Stimulated activated CD8-positive, alpha-beta memory T cell treated with anti-CD3 and anti-CD28 coated beads, Interleukin-2, amount 100 ng/mL, for 1 hour (primary cell): ENCODE measurements around the gene HAPLN3.

Source experiments
- DNase-seq, 2 donors: peaks; one replicate each; pipeline ENCODE4 v3.0.0-alpha.2; 2020; ENCODE audit warnings: low read depth in 2 of 2

The HAPLN3 gene

GRCh38 chr15:88909956-88910831, 14.8 kb upstream of the HAPLN3 start:
- DNase-seq = no peak

DNA sequence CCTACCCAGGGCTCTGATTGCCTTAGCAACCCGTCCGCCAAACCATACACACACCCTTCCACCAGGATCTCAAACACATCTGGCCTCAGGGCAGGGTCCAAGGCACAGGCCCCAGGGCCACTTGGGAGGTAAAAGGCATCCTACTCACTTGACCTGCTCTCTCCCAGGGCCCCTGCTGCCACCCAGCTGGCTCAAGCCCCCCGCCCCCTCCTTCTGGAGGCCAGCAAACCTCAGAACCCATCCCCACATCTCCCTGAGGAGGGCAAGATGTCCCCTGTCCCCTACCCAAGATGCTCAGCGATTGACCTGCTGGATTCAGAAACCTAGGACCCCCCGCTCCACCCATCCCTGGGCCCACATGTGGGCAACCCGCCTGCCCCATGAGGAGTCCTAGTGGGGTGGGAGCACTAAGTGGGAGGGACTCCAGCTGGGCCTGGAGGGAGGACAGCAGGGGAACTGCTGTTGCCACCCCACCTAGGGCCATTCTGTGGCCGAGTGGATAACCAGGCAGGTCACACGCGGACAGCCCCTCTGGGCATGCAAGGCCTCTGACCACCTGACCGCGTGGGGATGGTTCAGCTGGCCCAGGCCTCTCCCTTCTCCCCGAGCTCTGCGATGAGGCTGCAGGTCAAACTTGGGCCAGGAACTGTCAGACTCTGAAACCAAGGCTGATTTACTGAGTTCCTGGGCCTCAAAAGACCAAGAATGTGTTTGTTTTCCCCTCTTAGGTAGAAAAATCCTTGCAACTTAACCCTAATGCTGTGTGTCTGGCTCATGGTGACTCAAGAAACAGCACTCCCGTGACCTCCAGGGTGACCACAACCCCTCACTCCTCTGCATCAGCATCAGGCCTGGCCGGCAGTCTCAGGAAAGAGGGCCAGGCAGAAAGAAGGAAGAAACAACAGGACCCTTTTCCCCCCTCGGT, 13.6 kb upstream of the HAPLN3 start:
- DNase-seq = no peak

- DNase-seq = no peak
Observed at GRCh38 chr15:88908123-88908522, 12.8 kb upstream of the HAPLN3 start.

- no peak for DNase-seq
Observed at GRCh38 chr15:88907111-88907510, 11.8 kb upstream of the HAPLN3 start.

- no peak for DNase-seq
Observed at GRCh38 chr15:88906551-88906950, 11.2 kb upstream of the HAPLN3 start.

DNA sequence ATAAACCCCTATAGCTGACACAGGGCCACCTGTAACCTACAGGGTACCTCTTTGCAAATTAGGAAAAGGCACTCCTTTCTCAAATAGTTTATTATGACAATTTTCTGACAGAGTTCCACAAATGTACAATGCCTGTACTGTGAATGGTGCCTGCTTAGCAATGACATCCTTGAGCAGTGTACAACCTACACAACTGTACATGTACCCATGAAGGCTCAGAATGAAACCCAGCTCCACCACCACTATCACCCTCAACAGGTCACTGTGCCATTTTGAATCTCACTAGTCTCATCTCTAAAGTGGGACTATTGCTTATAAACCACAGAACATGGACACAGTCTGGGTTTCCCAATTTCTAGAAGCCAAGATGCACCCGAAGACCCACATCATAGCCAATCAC, 10.8 kb upstream of the HAPLN3 start:
- no peak for DNase-seq

DNA sequence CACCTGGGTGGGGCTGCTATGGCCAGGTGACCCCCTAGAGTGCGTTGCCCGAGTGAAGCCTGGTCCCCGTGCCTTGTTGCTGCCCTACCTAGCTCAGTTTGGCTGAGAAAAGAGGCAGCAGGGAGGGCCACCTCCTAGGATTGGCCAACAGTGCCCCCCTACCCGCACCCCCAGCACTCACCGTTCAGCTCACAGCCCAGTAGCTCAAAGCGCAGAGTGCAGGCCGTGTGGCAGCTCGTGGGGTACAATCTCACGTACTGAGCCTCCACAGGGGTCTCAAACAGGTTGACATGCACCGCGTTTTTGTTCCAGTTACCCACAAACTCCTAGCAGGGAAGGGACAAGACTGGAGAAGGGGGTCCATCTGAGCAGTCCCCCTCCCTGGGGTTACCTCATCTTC, 10.2 kb upstream of the HAPLN3 start:
- DNase-seq = no peak

DNA sequence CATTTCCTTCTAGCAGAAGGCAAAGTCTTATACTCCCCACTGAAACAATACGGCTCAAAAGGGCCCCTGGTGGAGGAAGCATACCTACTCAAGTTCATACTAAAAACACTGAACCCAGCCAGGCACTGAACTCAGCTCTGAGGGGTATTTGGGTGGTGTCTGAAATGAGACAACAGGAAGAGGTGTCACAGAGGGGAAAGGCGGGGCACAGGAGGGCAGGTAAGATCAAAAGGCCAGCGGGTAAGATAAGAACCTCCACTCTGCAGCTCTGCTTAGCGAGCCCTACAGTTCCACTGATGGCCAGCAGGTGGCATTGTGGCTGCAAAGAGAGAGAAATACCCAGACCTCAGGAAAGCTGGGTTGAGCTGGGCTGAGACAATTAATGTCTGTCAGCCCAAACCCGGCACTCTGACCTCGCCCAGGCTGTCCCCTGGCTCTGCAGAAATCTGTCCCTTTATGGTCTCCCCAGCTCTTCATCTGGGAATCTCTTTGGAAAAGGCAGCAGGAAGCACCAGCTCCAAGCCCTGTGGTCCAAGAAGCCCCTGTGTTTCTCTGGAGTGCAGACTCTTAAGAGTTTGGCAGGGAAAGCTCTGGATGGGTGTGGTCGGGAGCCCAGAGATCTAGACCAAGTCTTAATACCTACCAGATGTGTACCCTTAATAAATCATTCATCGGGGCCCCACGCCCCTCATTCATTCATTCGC, 9.4 kb upstream of the HAPLN3 start:
- peak; percentile 83 to 87 for DNase-seq

DNA sequence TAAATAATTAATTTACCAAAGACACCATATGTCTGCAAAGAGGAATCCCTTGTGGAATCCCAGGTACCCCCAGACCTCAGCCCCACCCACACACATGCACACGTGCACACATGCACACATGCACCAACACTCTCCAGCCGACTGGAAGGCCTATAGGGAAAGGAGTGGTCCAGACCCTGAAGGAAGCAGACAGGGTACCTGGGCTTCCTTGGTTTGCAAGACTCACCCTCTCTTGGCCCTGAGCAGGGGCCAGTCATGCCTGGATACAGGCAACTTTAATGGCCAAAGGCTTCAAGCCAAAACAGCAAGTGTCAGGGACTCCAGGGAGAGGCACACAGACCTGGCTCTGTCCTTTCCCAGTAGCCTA, 8.9 kb upstream of the HAPLN3 start:
- no peak for DNase-seq

GRCh38 chr15:88902846-88903245, 7.5 kb upstream of the HAPLN3 start:
- no peak for DNase-seq

DNA sequence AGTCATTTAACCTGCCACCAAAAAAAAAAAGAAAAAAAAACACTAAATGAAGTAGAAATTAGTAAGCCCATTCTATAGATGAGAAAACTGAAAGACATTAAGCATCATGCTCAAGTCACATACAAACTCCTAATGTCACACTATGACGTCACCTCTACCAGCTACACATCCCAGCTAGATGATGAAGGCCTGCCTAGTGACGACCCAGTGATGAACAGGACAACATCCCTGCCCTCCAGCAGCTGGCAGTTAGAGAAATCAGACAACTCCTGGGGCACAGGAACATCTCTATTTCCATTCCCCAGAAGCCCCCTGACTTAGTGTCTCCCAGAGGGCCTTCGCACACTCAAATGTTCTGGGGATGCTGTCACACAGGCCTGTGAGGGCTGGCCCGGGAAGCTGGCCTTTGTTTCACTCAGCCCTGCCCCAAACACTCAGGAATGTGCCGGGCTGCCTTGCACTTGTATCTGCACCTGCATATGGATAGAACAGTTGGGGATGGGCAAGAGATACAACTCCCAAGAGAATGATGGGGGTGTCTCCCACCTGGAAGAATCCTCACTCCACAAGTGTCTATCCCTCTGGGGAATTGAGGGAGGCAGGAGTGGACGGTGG, 7.0 kb upstream of the HAPLN3 start:
- no peak for DNase-seq

DNA sequence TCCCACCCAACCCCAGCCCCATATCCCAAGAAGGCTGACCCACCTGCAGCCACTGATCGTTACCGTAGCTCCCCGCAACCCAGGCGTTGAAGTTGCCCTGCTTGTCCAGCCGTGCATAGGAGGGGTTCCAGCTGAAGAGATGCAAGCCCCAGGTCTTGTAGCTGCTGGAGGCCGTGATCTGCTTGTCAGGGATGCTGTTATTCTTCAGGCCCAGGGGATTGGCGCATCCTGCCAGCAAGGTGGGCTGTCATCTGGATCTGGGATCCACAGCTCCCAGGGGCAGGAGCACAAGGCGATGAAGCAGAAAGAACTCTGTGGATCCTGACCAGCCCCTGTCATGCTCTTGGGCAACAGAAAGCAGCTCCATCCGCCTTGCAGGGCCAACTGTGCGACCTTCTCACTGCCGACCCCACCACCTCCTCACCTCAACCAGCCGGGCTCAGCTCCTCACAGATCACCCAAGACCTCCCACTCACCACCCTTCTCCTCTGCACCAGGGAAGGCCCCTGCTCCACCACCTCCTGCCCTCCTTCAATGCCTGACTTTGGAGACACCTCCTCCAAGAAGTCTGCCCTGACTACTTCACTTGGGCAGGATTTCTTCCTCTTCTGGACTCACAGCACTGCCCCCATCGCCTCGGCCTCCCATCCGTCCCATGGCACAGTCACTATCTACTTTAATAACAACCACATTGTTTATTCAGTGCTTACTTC, 6.3 kb upstream of the HAPLN3 start:
- DNase-seq = no peak

DNA sequence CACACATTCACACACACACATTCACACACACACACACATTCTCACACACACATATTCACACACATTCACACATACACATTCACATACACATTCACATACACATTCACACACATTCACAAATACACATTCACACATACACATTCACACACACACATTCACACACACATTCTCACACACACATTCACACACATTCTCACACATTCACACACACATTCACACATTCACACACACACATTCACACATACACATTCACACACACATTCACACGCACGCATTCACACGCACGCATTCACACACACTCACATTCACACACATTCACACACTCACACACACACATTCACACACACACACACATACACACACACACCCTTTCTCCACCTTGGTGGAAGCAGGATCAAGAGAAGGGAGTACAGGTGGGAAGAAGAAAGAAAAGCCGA, 5.7 kb upstream of the HAPLN3 start:
- no peak for DNase-seq

GRCh38 chr15:88900309-88900981, 5.1 kb upstream of the HAPLN3 start:
- DNase-seq = no peak

- no peak for DNase-seq
Observed at GRCh38 chr15:88899251-88899650, 3.9 kb upstream of the HAPLN3 start.

- DNase-seq = no peak
Observed at GRCh38 chr15:88898736-88899135, 3.4 kb upstream of the HAPLN3 start.

DNA sequence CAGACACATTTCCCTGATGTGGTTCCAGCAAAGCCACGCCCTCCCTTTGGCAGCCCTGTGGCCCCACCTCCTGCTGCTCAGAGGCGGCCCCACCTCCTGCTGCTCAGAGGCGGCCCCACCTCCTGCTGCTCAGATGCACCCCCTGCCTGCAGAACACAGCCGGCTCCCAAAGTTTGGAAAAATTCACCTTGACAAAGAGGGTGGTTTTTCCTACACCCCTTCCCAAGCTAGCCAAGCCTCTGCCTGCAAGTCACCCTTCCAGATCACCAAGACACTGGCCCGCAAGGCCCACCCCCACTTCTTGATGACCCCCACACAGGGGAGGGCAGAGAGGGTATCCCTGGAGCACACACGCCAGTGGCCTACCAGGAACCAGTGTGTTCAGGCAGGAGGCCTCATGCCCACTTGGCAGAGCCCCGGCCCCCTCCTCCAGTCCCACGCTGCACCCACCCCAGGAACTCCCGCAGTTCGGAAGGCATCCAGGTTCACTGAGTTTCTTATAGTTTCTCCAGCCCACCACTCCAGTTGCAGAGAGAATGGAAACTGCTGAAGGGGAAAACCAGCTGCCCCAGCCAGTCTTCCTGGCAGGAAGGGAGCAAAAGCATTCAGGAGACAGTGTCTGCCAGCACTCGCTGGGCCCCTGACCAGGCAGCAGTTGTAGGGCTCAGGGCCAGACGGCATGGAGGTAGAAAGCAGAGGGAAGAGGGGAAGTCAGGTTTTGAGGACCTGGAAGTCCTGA, 2.3 kb upstream of the HAPLN3 start:
- peak; percentile 27 to 73 for DNase-seq

GRCh38 chr15:88897142-88897455, 1.8 kb upstream of the HAPLN3 start:
- no peak for DNase-seq

DNA sequence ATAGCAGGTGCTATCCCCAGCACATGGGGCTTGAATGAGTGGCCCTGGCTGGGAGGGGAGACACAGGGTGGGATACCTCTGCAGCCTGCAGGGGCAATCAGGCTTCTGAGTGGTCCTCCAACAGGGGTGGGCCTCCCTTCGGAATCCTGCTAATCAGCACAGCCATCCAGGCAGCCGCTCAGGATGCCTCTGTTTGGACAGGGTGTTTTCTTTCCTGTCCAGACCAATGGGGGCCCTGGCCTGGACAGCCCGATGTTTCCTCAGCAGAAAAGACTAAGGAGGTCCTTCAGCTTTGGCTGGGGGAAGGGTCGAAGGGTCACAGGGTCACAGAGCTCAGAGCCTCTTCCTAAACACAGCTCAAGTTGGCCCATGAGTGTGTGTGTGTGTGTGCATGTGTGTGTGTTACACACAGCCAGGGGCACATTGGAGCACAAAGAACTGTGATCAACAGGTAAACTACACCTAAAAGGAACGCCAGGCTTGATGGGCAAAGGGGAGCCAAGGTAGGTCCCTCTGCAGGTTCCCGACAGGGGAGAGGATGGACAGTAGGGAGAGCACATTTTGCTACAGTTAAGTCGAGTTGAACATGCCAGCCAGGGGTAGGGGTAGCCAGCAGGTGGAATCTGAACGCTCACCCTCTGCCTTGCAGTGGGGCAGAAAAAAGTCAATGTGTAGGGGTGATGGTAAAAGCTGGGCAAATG, 1.1 kb upstream of the HAPLN3 start:
- no peak for DNase-seq
